Raji (cell line): Measurements from ENCODE around the gene UNC5C.

Experiments
- POLR2A ChIP-seq: IDR thresholded peaks from 2 replicates; pipeline ENCODE4 v1.6.1; 2011; ENCODE audit warnings: low read depth, low read length, control low read depth; ENCODE audit not compliant: insufficient read depth

Gene UNC5C

DNA sequence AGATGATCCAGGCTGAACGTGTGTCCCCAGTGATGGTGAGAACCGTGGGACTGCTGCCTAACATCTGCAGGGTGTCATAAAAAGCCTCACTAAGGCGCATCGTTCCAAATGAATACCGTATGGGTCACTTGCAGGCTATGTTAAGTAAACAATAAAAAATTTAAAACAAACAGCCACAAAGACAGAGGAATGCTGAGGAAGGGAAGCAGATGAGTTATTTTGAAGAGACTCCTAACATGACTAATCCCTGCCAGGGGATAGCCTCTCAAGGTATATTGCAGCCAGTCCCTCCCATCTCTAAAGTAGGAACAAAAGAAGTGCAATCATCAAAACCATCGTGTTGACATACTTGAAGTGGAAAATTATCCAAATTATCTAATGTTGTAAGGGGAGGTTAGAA, 83.8 kb downstream of the UNC5C start:
- TF ChIP-seq POLR2A, result no peak

DNA sequence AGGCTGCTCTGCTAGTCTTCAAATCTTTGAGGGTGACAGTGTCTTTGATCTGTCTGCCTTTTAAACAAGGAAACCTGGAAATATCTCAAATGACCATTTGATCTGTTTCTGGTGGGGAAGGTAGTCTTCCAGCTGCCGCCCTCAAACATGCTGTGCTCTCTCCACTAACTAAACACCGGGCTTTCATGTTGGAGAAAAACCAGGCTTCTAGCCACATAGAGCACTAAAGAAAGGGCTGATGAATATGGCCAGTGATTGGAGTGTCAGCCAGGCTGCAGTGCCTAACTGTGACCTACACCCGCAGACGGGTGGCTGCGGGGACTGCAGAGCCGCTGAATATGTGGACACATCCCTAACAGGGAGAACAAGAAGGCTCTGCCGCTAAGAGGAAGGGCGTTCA, 85.9 kb downstream of the UNC5C start:
- TF ChIP-seq POLR2A, result no peak

DNA sequence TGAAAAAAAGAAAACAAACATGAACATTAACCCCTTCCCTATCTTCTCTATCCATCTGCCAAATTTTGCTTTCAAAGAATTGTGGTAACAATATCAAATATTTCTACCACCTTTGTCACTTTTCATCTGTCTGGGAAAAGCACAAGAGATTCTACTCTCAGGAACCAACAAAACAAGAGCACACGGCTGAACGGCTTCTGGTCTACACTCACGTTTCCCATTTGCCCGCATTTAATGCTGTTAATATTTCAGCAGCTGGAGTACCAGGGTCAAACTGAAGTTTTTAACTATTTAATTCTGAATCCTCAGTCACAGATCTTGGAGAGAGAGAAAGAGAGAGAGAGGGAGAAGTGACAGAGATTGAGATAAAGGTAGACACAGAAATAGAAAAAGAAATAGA, 91.4 kb downstream of the UNC5C start:
- no peak for TF ChIP-seq POLR2A

DNA sequence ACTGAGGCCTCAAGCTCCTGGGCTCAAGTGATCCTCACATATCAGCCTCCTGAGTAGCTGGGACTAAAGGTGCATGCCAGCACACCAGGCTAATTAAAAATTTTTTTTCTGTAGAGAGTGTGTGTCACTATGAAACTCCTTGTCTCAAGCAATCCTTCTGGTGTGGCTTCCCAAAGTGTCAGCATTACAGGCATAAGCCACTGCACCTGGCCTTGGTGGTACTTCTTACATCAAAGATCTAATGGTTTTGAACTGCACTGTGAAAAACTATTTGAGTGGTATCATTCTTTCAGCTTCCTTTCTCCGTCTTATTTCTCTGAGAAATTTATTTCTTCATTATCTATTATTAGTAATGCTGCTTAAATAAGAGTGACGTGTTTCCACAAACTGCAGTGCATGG, 98.5 kb downstream of the UNC5C start:
- no peak for TF ChIP-seq POLR2A

DNA sequence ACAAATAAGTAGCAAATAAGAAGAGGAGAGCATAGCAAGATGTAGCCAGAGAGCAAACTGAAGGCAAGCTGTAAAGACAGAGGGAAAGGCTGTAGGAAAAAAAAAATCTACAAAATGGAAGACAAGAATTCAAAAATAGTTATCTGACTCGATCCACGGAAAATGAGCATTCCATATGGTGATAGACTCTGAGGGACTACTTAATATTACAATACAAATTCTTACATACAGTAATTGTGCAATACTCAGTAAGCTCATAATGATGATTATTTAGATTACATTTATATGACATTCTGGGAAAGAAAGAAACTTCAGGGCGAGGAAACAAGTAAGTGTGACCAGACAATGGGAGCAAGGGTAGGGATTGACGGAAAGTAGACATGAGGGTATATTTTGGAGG, 102.6 kb downstream of the UNC5C start:
- TF ChIP-seq POLR2A, result no peak

DNA sequence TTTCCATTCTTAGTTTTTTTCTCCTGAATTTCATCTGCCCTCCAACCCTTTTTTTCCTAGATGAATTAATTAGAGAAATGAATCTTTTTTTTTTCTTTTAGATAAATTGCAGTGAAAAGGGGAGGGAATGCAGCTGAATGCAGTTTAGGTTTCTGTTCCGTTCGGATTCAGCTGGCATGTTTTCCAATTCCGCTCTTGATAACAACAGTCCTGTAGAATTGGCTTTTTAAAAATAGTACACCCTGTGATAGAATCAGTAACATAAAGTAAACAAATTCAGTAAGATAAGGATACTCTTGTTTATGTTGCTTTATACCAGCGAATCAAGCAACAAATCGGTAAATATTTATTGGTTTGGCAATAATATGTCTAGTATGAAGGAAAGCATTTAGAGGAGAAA, 103.5 kb downstream of the UNC5C start:
- no peak for TF ChIP-seq POLR2A

DNA sequence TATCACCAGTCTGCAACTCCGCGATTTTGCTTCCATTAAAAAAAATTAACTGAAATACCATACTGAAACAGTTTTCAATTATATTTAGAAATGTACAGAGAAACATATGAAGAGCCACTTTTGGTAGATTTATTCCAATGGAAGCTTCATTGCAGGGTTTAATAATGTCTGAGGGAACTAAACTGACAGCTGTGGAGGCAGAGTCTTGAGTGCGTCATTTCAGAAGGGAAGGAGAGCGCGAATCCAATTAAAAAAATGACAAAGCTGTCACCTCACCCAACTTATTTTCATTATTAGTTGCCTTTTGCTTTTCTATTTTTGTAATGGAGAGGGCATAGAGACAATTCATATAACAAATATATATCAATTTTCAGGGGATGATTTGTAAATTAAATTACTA, 104.0 kb downstream of the UNC5C start:
- no peak for TF ChIP-seq POLR2A

DNA sequence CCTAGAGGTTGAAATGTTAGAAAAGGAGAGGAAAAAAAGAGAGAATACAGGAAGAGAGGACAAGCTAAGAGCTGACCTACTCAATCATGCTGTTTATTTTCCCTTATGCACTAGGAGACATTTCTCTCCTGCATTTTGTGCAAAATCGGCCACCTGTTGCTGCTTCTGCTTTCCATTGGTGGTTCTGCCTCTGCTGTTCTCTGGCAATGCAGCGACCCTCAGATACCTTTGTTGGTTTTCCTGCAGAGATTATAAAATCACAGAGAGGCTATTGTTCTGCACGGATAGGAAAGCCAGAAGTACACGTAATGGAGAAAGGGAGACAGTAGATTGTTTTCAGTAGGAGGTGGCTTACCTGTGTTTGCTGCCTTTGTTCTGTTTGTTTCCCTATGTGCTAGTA, 108.9 kb downstream of the UNC5C start:
- no peak for TF ChIP-seq POLR2A

DNA sequence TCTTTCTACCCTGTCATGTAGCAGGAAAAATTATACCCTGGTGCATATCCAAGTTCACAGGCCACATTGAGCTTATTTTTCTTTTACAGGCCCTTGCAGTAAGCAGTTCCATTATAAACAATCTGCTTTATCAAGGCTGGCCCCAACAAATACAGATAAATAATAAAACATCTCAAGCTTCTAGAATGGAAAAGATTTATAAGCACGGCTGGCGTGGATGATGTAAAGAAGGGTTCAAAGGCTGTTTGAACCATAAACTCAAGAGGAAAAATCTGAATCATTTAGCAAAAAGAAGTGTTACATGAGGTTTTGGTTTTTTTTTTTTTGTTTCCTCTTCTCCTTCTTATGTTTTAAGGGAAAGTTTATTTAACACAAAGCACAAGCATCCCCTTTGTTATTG, 109.7 kb downstream of the UNC5C start:
- no peak for TF ChIP-seq POLR2A

DNA sequence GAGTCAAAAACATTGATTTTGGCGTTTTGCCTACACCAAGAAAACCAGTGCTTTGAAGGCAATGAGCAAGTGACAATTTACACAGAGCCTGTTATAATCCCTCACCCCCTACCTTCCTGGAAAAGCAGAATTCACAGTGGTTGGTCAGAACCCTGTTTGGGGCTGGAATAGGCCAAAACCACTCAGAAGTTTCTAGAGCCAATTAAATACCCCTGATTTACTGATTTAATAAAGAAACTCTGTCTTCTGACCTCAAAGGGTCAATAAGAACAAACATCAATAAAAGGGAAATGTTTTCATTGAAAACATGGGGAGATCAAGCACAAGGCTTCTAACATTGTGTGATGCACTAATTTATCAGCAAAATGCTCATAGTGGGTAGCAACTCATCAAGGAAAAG, 116.3 kb downstream of the UNC5C start:
- TF ChIP-seq POLR2A, result no peak

DNA sequence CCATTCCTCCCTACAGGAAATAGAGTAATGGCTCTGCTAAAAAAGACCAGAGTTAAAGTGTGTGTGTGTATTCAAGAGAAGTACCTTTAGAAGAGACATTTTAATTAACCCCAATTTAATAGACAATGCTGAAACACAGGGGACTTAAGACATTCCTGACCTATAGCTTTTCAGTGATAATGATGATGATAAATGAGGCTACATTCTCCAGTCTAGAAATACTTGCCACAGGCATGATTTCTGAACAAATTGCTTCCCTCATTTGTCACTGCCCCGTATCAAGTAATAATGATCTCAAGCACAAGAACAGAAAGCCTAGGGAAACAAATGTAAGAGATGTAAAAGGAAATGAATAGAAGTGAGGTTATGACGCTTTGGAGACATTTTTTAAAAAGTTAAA, 117.1 kb downstream of the UNC5C start:
- TF ChIP-seq POLR2A, result no peak

DNA sequence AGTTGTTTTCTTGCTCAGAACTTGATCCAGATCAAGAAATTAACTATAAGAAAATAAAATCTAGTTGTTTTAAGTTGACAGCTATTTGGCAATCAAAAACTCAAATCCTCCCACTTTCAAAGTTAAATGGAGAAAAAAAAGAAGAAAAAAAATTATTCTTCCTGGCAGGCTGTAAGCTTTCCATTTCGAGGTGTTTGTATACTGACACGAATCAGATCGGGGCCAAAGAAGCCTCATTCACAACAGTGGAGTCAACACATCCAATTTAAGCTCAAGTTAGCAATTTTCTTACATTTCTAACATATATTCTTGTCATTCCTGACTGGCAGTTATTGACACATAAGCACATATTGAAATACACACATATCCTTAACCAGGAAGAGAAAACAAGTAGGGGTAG, 119.4 kb downstream of the UNC5C start:
- no peak for TF ChIP-seq POLR2A

DNA sequence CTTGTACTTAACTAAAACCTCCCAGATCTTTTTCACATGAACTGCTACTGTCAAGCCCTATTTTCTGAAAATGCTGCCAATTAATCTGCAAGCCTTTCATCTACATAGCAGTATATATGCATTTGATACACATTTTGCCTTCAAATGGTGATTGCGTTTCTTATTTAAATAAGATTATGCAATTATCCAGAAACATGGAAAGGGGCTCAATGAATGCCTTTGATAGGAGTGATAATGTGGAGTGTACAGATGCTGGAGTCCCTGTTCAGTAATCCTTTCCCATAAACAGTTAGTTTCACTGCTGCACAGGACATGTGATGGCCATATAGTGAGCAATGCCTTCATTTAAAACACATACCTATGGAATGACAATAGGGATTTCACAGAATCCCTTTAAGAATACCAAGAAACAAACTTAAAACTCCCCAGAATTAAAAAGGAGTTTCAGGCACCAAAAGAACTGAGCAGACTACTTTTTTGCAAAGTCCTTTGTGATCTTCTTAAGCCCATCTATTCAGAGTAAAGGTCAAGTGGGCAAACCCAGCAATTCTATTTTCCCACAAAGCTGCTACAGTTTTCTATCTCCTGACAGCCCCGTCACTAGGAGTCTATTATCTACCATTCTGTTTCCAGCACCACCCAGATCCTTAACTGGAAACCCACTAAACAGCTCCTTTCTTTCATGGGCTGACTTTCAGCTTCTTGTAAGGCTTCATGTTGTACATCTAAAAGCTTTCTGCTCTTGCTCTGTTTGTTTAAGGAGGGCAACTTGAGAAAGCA, 120.3 kb downstream of the UNC5C start:
- TF ChIP-seq POLR2A, result no peak

DNA sequence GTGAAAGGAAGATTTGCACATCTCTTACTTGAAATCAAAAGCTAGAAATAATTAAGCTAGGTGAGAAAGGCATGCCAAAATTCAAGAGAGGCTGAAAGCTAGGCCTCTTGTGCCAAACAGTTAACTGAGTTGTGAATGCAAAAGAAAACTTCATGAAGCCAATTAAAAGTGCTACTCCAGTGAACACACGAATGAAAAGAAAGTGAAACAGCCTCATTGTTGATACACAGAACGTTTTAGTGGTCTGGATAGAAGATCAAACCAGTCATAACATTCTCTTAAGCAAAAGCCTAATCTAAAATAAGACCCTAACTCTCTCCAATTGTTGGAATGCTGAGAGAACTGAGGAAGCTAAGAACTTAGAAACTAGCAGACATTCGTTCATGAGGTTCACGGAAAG, 122.3 kb downstream of the UNC5C start:
- no peak for TF ChIP-seq POLR2A

DNA sequence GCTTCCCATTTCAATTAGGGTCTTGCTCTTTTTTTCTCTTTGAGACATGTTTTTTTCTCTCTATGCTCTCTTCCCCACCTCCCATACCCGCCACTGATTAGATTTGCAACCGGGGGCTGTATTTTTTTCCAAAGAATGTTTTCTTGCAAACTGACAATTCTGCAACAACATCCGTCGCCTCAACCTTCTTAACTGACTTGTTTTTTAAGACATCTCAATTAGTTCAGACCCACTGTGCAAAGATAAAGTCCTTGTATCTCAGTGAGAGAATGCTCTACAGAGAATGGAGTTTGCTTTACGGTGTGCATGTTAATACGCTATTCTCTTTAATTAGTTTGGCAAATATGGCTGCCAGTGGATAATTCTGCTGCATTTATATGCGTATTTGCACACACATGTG, 126.3 kb downstream of the UNC5C start:
- no peak for TF ChIP-seq POLR2A

DNA sequence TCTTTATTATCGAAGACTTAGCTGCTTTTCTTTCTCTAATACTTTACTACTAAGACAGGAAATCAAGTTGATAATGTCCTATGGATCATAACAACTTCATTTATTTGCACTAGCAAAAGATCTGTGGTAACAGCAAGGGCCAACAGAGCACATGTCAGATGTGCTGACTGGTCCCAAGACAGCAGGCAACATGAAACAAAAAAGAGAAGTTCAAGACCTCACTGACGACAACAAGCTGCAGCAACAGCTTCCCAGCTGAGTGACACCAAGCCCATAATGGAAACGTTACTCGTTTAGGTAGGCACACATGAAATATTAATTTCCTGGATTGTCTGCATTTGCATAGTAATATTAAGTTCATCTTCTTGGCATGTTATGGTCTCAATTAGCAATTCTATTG, 126.9 kb downstream of the UNC5C start:
- no peak for TF ChIP-seq POLR2A

DNA sequence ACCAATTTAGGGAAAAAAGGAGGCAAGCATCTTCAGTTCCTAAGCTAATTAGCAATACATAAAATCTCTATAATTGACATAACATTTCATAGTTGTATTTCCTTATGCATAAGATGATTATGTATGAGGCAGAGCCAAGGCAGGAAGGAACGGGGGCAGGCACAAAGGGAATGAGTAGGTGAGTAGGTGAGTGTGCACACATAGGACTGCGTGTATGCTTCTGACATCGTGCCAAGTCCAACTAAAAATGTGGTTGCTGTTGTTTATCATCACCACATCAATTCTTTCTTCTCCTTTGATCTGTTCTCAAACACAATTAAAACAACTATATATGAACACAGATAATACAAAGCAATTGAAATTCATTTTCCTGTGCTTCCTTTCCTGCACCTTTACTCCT, 131.2 kb downstream of the UNC5C start:
- TF ChIP-seq POLR2A, result no peak

DNA sequence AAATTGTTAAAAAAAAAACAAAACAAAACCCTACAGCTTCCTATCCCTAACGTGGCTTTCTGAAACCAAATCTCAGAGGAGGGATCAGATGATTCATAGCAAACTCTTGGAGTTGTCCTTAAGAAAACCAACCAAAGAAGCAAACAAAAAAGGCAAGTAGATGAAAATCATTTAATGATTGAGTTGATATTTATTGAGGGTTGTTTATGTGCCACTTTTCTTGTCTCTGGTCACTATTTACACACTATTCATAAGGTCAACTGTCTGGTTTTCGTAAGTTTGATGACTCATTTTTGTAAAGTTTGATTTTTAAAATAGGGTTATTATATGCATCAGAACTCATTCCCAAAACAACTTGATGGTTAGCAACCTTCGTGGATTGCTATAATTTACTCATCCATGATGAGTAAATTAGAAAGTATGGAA, 133.4 kb downstream of the UNC5C start:
- no peak for TF ChIP-seq POLR2A
